H9 (cell line): ENCODE data around the gene RTN4R. TPM values are rescaled to one million over a fixed set of nuclear protein-coding genes. Genes with fewer than 3 reads are reported as not detected.

ENCODE experiments used
- DNase-seq: peaks from one replicate; pipeline ENCODE4 v3.0.0-alpha.2; 2017
- H2AFZ ChIP-seq: one replicate; pipeline ENCODE4 v1.6.1; 2013; ENCODE audit warnings: mild to moderate bottlenecking, low read length, control low read depth, moderate library complexity
- H2AK5ac ChIP-seq: 2 replicates; pipeline ENCODE4 v1.6.1; 2013; ENCODE audit warnings: low read length, control low read depth, mixed read lengths; ENCODE audit not compliant: insufficient read length
- H2BK120ac ChIP-seq: one replicate; pipeline ENCODE4 v1.6.1; 2013; ENCODE audit warnings: low read depth, mild to moderate bottlenecking, low read length, control low read depth, inconsistent platforms; ENCODE audit not compliant: poor library complexity, severe bottlenecking
- H2BK12ac ChIP-seq: 2 replicates; pipeline ENCODE4 v1.6.1; 2013; ENCODE audit warnings: low read length, control low read depth, mixed read lengths, low read depth; ENCODE audit not compliant: insufficient read length
- H2BK15ac ChIP-seq: 2 replicates; pipeline ENCODE4 v1.6.1; 2013; ENCODE audit warnings: low read depth, low read length, control low read depth
- H2BK20ac ChIP-seq: one replicate; pipeline ENCODE4 v1.6.1; 2013; ENCODE audit warnings: low read depth, mild to moderate bottlenecking, low read length, control low read depth, inconsistent platforms; ENCODE audit not compliant: poor library complexity, severe bottlenecking
- H2BK5ac ChIP-seq: 2 replicates; pipeline ENCODE4 v1.6.1; 2013; ENCODE audit warnings: low read length, control low read depth, mixed read lengths; ENCODE audit not compliant: insufficient read length
- H3K14ac ChIP-seq: 2 replicates; pipeline ENCODE4 v1.6.1; 2013; ENCODE audit warnings: low read length, control low read depth; ENCODE audit not compliant: insufficient read depth
- H3K18ac ChIP-seq: 2 replicates; pipeline ENCODE4 v1.6.1; 2013; ENCODE audit warnings: low read depth, mild to moderate bottlenecking, mixed read lengths, low read length, control low read depth; ENCODE audit not compliant: insufficient read length
- H3K23ac ChIP-seq: 2 replicates; pipeline ENCODE4 v1.6.1; 2013; ENCODE audit warnings: low read length, control low read depth, mixed read lengths, low read depth; ENCODE audit not compliant: insufficient read length
- H3K23me2 ChIP-seq: 2 replicates; pipeline ENCODE4 v1.6.1; 2013; ENCODE audit warnings: low read depth, mild to moderate bottlenecking, mixed read lengths, low read length, control low read depth; ENCODE audit not compliant: insufficient read length, poor library complexity, severe bottlenecking
- H3K27ac ChIP-seq: 2 replicates; pipeline ENCODE4 v1.5.1; 2013; ENCODE audit warnings: low read length, control low read depth, mixed read lengths, low read depth; ENCODE audit not compliant: insufficient read length
- H3K27me3 ChIP-seq: 2 replicates; pipeline ENCODE4 v1.6.1; 2013; ENCODE audit warnings: low read length, control low read depth, inconsistent platforms; ENCODE audit not compliant: insufficient read depth
- H3K4ac ChIP-seq: 2 replicates; pipeline ENCODE4 v1.6.1; 2013; ENCODE audit warnings: low read depth, mild to moderate bottlenecking, control low read depth, inconsistent platforms, low read length, moderate library complexity
- H3K4me1 ChIP-seq: 2 replicates; pipeline ENCODE4 v1.6.1; 2013; ENCODE audit warnings: low read length, control low read depth, inconsistent platforms; ENCODE audit not compliant: insufficient read depth
- H3K4me2 ChIP-seq: 2 replicates; pipeline ENCODE4 v1.6.1; 2013; ENCODE audit warnings: low read length, control low read depth, mixed read lengths; ENCODE audit not compliant: insufficient read length, insufficient read depth
- H3K56ac ChIP-seq: 2 replicates; pipeline ENCODE4 v1.6.1; 2013; ENCODE audit warnings: low read depth, mild to moderate bottlenecking, mixed read lengths, low read length, control low read depth; ENCODE audit not compliant: insufficient read length
- H3K79me1 ChIP-seq: 2 replicates; pipeline ENCODE4 v1.6.1; 2013; ENCODE audit warnings: low read depth, mild to moderate bottlenecking, moderate library complexity, low read length, control low read depth, inconsistent platforms; ENCODE audit not compliant: insufficient read depth, poor library complexity, severe bottlenecking
- H3K79me2 ChIP-seq: 2 replicates; pipeline ENCODE4 v1.6.1; 2013; ENCODE audit warnings: low read length, control low read depth, inconsistent platforms; ENCODE audit not compliant: insufficient read depth
- H3K9ac ChIP-seq: 2 replicates; pipeline ENCODE4 v1.6.1; 2013; ENCODE audit warnings: low read length, control low read depth, mixed read lengths; ENCODE audit not compliant: insufficient read length; ENCODE audit errors: extremely low read depth
- H3K9me3 ChIP-seq: one replicate; pipeline ENCODE4 v1.6.1; 2013; ENCODE audit warnings: low read depth, low read length, inconsistent platforms; ENCODE audit not compliant: control insufficient read depth
- H3T11ph ChIP-seq: one replicate; pipeline ENCODE4 v1.6.1; 2013; ENCODE audit warnings: mild to moderate bottlenecking, low read length, control low read depth, inconsistent platforms
- H4K20me1 ChIP-seq: one replicate; pipeline ENCODE4 v1.6.1; 2013; ENCODE audit not compliant: control insufficient read depth, insufficient read length, insufficient read depth
- H4K5ac ChIP-seq: 2 replicates; pipeline ENCODE4 v1.6.1; 2013; ENCODE audit warnings: low read depth, mild to moderate bottlenecking, mixed read lengths, low read length, control low read depth; ENCODE audit not compliant: insufficient read length
- H4K8ac ChIP-seq: replicated peaks from 2 replicates; pipeline ENCODE4 v1.6.1; 2013; ENCODE audit warnings: low read length, control low read depth, mixed read lengths, low read depth; ENCODE audit not compliant: insufficient read length
- H4K91ac ChIP-seq: 2 replicates; pipeline ENCODE4 v1.6.1; 2013; ENCODE audit warnings: low read depth, mild to moderate bottlenecking, moderate library complexity, mixed read lengths, low read length, control low read depth; ENCODE audit not compliant: insufficient read length
- H3K27ac Mint-ChIP-seq, 3 experiments: 2 replicates in 2 of 3; 3 replicates in 1 of 3; pipeline ENCODE4 v1.8.0; 2020 to 2021; ENCODE audit warnings: mixed read lengths in 3 of 3, mild to moderate bottlenecking in 1 of 3, moderate library complexity in 1 of 3
- H3K27me3 Mint-ChIP-seq: 2 replicates; pipeline ENCODE4 v1.8.0; 2021; ENCODE audit warnings: low read depth, mild to moderate bottlenecking, moderate library complexity, mixed read lengths
- H3K36me3 Mint-ChIP-seq, 3 experiments: 2 replicates in 2 of 3; 3 replicates in 1 of 3; pipeline ENCODE4 v1.8.0; 2020 to 2021; ENCODE audit warnings: low read depth in 3 of 3, mixed read lengths in 3 of 3; ENCODE audit not compliant: insufficient read depth in 1 of 3
- H3K4me1 Mint-ChIP-seq, 2 experiments: 2 replicates each; pipeline ENCODE4 v1.8.0; 2020; ENCODE audit warnings: mixed read lengths in 2 of 2
- H3K4me3 Mint-ChIP-seq, 2 experiments: 2 replicates in 1 of 2; 3 replicates in 1 of 2; pipeline ENCODE4 v1.8.0; 2020 to 2021; ENCODE audit warnings: mild to moderate bottlenecking in 2 of 2, mixed read lengths in 2 of 2, moderate library complexity in 1 of 2
- H3K9me3 Mint-ChIP-seq, 2 experiments: 2 replicates in 1 of 2; 3 replicates in 1 of 2; pipeline ENCODE4 v1.8.0; 2020; ENCODE audit warnings: mild to moderate bottlenecking in 2 of 2, mixed read lengths in 2 of 2, moderate library complexity in 1 of 2
- CTCF ChIP-seq: fragments of 200-600 bp; sonication (generic); conservative IDR thresholded peaks from 3 replicates; pipeline ENCODE4 v1.8.0; 2021; ENCODE audit warnings: antibody characterized with exemption, mild to moderate bottlenecking
- WGBS: extraction: QIAGEN DNeasy Blood & Tissue Kit; methylation state at CpG from one replicate; pipeline ENCODE4 v1.1.7; 2013; ENCODE audit warnings: missing lambda C conversion rate, low lambda C conversion rate, mixed read lengths; ENCODE audit not compliant: insufficient read length; ENCODE audit errors: extremely low coverage; 5-methylcytosine and 5-hydroxymethylcytosine counted together
- total RNA-seq: library from RNA; stranded (reverse); gene quantifications from 2 replicates; pipeline ENCODE4 v1.2.1, GENCODE V29; 2021

RTN4R gene
- total RNA-seq, 1 experiment from 2014 or later = 19.0 TPM

DNA sequence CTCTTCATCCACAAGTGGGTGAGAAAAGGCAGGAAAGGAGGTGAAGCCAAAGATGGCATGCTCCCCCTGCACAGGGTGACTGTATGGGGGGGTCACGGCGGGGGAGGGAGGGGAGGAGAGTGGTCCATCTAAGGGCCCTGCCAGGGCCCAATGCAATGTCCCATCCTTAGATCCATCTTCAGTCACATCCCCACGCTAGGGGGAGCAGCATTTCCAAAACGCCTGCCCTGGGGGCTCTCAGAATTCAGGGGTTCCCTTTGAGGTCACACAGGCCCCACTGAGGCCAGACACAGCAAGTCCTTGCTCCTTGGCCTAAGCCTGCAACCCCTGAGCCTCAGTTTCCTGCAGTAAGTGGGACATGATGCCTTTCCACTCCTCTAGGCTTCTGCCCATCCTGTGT is 52.4 kb downstream of the RTN4R start:
- Histone ChIP-seq H2AFZ (no peak overlapping the region), H3K79me2 (no peaks in the 10 kb centered on the region), H3K4me2 (no peak overlapping the region), H4K8ac (no peak overlapping the region), H3T11ph (no peak overlapping the region), H4K5ac (no peak overlapping the region), H3K27me3 (no peaks in the 10 kb centered on the region), H2BK120ac (no peak overlapping the region), H3K4ac (no peak overlapping the region), H2AK5ac (no peak overlapping the region), H3K9ac (no peak overlapping the region), H4K20me1 (no peaks in the 10 kb centered on the region), H3K27ac (no peak overlapping the region), H2BK15ac (no peak overlapping the region), H3K9me3 (no peaks in the 10 kb centered on the region), H3K23ac (no peak overlapping the region), H3K4me1 (no peaks in the 10 kb centered on the region), H3K79me1 (no peaks in the 10 kb centered on the region), H3K14ac (no peak overlapping the region), H3K56ac (no peak overlapping the region), H3K23me2 (no peaks in the 10 kb centered on the region), H2BK20ac (no peak overlapping the region), H4K91ac (no peak overlapping the region), H2BK5ac (no peak overlapping the region), H3K18ac (no peak overlapping the region), H2BK12ac (no peak overlapping the region)
- peak; percentile 21; the same call in 1 of the 3 replicates for TF ChIP-seq CTCF
- DNase-seq = no peak
- Mint-ChIP-seq H3K36me3 (no peaks in the 10 kb centered on the region), H3K9me3 (peaks cover 0 to 5% of the 10 kb centered on the region in 2 experiments; a peak in 1 of 5 replicates), H3K4me1 (peaks cover 2 to 7% of the 10 kb centered on the region in 2 experiments; a peak in 2 of 4 replicates), H3K27me3 (no peaks in the 10 kb centered on the region; the same call in 1 of the 2 replicates), H3K4me3 (no peak overlapping the region), H3K27ac (no peak overlapping the region)
- WGBS = no CpG with 5 or more reads among the region's 4 CpGs
